Measurements from ENCODE around the gene CNTRL. TPM values are rescaled to one million over a fixed set of nuclear protein-coding genes. Genes with fewer than 3 reads are reported as not detected.

The CNTRL gene
- total RNA-seq, 4 donors from 2014 or later, result 23.4 to 32.7 (median 31.0) TPM

DNA sequence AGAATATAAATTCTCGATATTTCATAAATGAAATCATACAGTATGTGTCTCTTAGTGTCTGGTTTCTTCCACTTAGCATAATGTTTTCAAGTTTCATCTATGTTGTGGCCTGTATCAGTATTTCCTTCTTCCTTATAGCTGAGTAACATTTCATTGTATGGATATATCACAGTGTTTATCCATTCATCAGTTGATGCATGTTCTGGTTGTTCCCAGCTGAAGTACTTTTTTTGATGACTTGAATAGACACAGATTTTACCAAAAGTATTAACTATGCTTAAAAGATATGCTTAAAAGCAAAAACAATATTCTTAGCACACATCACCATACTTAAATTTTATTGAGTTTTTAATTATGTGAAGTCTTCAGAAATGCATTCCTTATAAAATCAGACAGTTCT, 114.3 kb downstream of the CNTRL start:
- Histone ChIP-seq H3K27ac (no peak overlapping the region), H3K4me3 (no peak overlapping the region), H3K27me3 (no peaks in the 10 kb centered on the region), H3K36me3 (peaks cover 0 to 13% (median 0%) of the 10 kb centered on the region in 3 donors), H3K9me3 (no peaks in the 10 kb centered on the region), H3K4me1 (peaks cover 0 to 80% (median 22%) of the 10 kb centered on the region in 4 donors)
- no peak for TF ChIP-seq POLR2A (IDR thresholded peaks at IDR 0.05)
- TF ChIP-seq, protein P1, sequence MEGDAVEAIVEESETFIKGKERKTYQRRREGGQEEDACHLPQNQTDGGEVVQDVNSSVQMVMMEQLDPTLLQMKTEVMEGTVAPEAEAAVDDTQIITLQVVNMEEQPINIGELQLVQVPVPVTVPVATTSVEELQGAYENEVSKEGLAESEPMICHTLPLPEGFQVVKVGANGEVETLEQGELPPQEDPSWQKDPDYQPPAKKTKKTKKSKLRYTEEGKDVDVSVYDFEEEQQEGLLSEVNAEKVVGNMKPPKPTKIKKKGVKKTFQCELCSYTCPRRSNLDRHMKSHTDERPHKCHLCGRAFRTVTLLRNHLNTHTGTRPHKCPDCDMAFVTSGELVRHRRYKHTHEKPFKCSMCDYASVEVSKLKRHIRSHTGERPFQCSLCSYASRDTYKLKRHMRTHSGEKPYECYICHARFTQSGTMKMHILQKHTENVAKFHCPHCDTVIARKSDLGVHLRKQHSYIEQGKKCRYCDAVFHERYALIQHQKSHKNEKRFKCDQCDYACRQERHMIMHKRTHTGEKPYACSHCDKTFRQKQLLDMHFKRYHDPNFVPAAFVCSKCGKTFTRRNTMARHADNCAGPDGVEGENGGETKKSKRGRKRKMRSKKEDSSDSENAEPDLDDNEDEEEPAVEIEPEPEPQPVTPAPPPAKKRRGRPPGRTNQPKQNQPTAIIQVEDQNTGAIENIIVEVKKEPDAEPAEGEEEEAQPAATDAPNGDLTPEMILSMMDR (IDR thresholded peaks at IDR 0.05), result no peak
- no peak for TF ChIP-seq EP300 (IDR thresholded peaks at IDR 0.05)
- no peak for DNase-seq (ENCODE audit: low spot score in 2 of 2)
- 90 to 95% methylated on average over 1 of the region's 1 CpG for WGBS, 2 donors

DNA sequence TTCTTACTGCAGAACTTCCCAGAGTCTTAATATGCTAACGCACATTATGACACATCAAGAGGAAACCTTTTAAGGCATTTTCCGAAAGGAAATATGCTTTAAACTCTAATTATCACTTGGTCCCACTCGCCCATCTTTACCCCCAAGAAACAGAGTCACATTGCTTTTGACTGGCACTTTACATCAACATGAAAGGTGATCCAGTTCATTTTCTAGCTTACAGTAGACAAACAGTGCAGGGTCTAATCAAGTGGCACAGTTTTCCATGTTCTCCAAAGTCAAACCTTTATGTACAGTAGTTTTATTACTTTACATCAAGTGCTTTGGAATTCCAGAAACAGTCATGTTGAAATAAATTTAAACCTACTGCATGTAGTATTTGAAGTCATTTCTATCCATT, 114.9 kb downstream of the CNTRL start:
- H3K27ac ChIP-seq, result no peak overlapping the region
- H3K4me1 ChIP-seq, result peaks cover 0 to 87% (median 26%) of the 10 kb centered on the region in 4 donors
- no peak for DNase-seq (ENCODE audit: low spot score in 2 of 2)
- H3K36me3 ChIP-seq, result peaks cover 0 to 13% (median 0%) of the 10 kb centered on the region in 3 donors
- no peak overlapping the region for H3K4me3 ChIP-seq
- TF ChIP-seq POLR2A (IDR thresholded peaks at IDR 0.05), result no peak
- TF ChIP-seq, protein P1 (IDR thresholded peaks at IDR 0.05), result no peak
- TF ChIP-seq EP300 (IDR thresholded peaks at IDR 0.05), result no peak
- 88 to 93% methylated on average over 3 of the region's 3 CpGs for WGBS, 2 donors
- H3K9me3 ChIP-seq, result no peaks in the 10 kb centered on the region
- H3K27me3 ChIP-seq, result no peaks in the 10 kb centered on the region

DNA sequence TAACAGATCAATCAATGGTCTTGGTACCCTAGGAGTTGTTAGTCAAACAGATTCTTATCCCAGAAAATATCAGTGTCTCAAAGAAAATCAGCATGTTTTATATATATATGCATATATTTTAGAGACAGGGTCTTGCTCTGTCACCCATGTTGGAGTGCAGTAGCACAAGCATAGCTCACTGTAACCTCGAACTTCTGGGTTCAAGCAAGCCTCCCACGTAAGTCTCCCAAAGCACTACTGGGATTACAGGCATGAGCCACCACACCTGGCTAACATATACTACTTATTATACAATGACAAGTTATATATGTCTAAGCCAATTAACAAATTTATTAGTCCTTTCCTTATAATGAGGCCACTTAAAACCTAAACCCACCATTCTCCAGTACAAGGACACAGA, 116.5 kb downstream of the CNTRL start:
- Histone ChIP-seq H3K27ac (no peak overlapping the region), H3K36me3 (peaks cover 0 to 3% (median 0%) of the 10 kb centered on the region in 3 donors), H3K9me3 (no peaks in the 10 kb centered on the region), H3K27me3 (no peaks in the 10 kb centered on the region), H3K4me3 (no peak overlapping the region), H3K4me1 (peaks cover 0 to 88% (median 41%) of the 10 kb centered on the region in 4 donors)
- TF ChIP-seq POLR2A (IDR thresholded peaks at IDR 0.05), result no peak
- TF ChIP-seq, protein P1 (IDR thresholded peaks at IDR 0.05), result no peak
- TF ChIP-seq EP300 (IDR thresholded peaks at IDR 0.05), result no peak
- no peak for DNase-seq (ENCODE audit: low spot score in 2 of 2)
- 70 to 78% methylated on average over 2 of the region's 2 CpGs for WGBS, 2 donors

DNA sequence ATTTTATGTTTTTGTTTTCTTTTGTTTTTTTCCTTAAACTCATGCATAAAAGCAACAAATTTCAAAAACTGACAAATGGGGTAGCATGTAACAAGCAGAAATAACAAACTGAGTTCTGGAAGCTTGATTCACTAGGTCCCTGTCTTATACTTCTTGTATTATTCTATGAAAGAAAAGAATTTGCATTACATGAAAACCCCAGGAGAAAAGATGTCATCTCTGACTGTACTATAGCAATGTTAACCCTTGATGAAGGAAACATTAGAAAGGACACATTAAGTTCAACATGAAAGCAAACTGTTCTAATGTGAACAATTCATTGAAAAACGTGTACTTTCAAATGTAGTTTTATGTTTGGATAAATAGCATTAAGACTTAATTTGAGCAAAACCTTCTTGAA, 117.8 kb downstream of the CNTRL start:
- Histone ChIP-seq H3K9me3 (no peaks in the 10 kb centered on the region), H3K4me3 (no peak overlapping the region), H3K27me3 (no peaks in the 10 kb centered on the region), H3K36me3 (no peaks in the 10 kb centered on the region), H3K27ac (no peak overlapping the region), H3K4me1 (peaks cover 0 to 91% (median 49%) of the 10 kb centered on the region in 4 donors)
- TF ChIP-seq EP300 (IDR thresholded peaks at IDR 0.05), result no peak
- DNase-seq (ENCODE audit: low spot score in 2 of 2), result no peak
- WGBS, 2 donors, result 31 to 33% methylated on average over 1 of the region's 1 CpG

DNA sequence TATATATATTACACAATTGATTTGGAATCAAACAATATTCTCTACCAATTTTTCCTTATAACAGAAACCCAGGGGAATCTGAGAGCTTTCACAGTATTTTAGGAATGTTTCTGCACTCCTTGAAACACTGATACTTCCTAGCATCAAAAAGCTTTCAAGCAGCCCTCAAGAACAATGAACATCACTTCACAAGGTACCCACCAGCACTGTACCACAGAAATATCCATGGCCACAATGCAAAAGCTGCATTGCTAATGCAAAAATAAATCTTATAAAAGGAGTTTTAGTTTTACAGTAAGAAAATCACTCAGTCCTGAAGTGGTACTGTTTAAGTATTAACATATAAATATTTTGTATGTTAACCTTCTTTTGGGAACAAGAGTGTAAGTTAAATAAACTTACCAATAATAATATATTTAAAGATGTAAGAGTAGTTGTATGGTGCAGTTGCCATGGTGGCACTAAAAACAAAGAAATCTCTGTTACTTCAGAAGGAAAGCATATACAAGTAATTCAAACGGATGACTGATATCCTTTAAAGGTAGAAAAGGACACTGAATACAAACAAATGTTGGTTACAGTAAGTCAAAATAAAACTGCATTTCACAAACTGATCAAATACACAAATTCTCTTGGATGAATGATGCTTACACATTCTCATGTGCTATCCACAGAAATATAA, 118.3 kb downstream of the CNTRL start:
- no peak for DNase-seq (ENCODE audit: low spot score in 2 of 2)
- H3K27me3 ChIP-seq, result no peaks in the 10 kb centered on the region
- no peak overlapping the region for H3K4me3 ChIP-seq
- WGBS, 2 donors, result 0 to 15% methylated on average over 1 of the region's 1 CpG
- peaks cover 0 to 91% (median 50%) of the 10 kb centered on the region in 4 donors for H3K4me1 ChIP-seq
- no peaks in the 10 kb centered on the region for H3K9me3 ChIP-seq
- TF ChIP-seq EP300 (IDR thresholded peaks at IDR 0.05) (no peak), POLR2A (IDR thresholded peaks at IDR 0.05) (no peak)
- TF ChIP-seq, protein P1 (IDR thresholded peaks at IDR 0.05), result no peak
- no peaks in the 10 kb centered on the region for H3K36me3 ChIP-seq
- H3K27ac ChIP-seq, result no peak overlapping the region

All from tibial nerve (tissue), 4 donors.